Measurements from ENCODE around the gene CIB4. TPM values are rescaled to one million over a fixed set of nuclear protein-coding genes. Genes with fewer than 3 reads are reported as not detected.

CIB4 gene
- total and polyA plus RNA-seq, 7 donors: not detected

DNA sequence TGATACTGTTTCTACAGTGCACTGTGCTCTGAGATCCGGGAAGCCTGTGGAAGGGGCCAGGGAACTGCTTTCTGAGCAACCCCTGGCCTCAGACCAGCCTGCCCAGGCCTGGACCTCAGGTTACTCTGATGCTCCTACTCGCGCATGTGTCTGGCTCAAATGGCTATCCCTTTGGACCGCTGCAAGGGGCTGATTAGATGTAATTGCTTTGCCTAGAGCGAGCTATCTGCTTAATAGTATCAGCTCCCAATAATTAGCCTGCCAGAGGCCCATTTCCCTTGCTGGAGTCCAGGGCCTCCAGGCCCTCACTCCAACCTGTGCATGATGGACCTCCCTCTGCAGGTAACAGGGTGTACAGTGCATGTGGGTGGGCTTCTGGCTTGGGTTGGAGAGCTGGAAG lies 44.2 kb upstream of the CIB4 start:
- ATAC-seq (no peak), DNase-seq (no peak)
- no peak overlapping the region for H3K4me3 ChIP-seq
- H3K27me3 ChIP-seq (ENCODE audit: insufficient read depth in 3 of 3, low read length in 2 of 3): peaks cover 0 to 10% (median 3%) of the 10 kb centered on the region in 3 donors
- H3K4me1 ChIP-seq: no peaks in the 10 kb centered on the region
- TF ChIP-seq, protein P1, sequence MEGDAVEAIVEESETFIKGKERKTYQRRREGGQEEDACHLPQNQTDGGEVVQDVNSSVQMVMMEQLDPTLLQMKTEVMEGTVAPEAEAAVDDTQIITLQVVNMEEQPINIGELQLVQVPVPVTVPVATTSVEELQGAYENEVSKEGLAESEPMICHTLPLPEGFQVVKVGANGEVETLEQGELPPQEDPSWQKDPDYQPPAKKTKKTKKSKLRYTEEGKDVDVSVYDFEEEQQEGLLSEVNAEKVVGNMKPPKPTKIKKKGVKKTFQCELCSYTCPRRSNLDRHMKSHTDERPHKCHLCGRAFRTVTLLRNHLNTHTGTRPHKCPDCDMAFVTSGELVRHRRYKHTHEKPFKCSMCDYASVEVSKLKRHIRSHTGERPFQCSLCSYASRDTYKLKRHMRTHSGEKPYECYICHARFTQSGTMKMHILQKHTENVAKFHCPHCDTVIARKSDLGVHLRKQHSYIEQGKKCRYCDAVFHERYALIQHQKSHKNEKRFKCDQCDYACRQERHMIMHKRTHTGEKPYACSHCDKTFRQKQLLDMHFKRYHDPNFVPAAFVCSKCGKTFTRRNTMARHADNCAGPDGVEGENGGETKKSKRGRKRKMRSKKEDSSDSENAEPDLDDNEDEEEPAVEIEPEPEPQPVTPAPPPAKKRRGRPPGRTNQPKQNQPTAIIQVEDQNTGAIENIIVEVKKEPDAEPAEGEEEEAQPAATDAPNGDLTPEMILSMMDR (IDR thresholded peaks at IDR 0.05): no peak
- WGBS, 3 donors: 74 to 82% (median 77%) methylated on average over 5 of the region's 5 CpGs
- intact Hi-C loops (cut with DNase I): no loop called here
- no peaks in the 10 kb centered on the region for H3K9me3 ChIP-seq
- no peak overlapping the region for H3K27ac ChIP-seq
- no peaks in the 10 kb centered on the region for H3K36me3 ChIP-seq (ENCODE audit: insufficient read depth in 1 of 2, low read depth in 1 of 2)

DNA sequence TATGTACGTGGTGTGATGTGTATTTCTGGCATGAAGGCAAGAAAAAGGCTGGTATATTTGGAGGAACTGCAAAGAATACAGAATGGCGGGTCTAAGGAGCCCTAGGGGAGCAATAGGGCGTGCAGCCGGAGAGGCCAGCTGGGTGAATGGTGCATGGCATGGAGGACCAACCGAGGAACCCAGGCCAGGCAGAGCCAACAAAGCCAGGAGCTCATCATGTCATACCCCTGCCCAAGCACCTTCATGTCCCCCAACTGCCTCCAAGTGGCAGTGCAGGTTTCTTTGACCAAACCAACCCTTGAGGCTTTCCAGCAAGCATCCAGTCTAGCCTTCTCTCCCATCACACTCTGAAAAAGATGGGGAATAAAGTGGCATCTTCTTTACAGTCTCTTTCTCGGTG lies 42.4 kb upstream of the CIB4 start:
- TF ChIP-seq, protein P1 (IDR thresholded peaks at IDR 0.05): no peak
- no peak overlapping the region for H3K4me3 ChIP-seq
- no peak for DNase-seq
- H3K27ac ChIP-seq: no peak overlapping the region
- no peaks in the 10 kb centered on the region for H3K4me1 ChIP-seq
- no peaks in the 10 kb centered on the region for H3K36me3 ChIP-seq (ENCODE audit: insufficient read depth in 1 of 2, low read depth in 1 of 2)
- intact Hi-C loops (cut with DNase I): no loop called here
- H3K9me3 ChIP-seq: no peaks in the 10 kb centered on the region
- 86 to 90% (median 86%) methylated on average over 6 of the region's 6 CpGs for WGBS, 3 donors
- ATAC-seq: no peak
- H3K27me3 ChIP-seq (ENCODE audit: insufficient read depth in 3 of 3, low read length in 2 of 3): peaks cover 0 to 3% (median 3%) of the 10 kb centered on the region in 3 donors

DNA sequence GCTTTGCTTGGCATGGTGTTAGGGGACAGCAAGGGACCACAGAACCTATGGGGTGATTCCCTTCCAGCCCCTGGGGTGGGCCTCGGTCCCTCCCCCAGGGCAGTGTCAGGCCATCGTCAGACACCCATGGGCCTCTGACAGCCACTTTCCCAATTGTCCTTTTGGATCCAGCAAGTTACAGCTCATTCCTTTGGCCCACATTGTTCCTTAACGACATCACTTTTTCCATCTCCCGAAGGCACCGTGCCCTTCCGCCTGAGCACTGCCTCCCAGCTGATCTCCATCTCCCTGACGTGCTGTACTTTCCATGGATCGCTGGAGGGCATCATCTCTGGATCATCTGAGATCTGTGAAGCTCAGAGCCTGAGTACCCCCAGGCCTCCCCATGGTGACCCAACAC lies 41.0 kb upstream of the CIB4 start:
- no peaks in the 10 kb centered on the region for H3K4me1 ChIP-seq
- H3K27ac ChIP-seq: no peak overlapping the region
- no peak for ATAC-seq
- TF ChIP-seq, protein P1 (IDR thresholded peaks at IDR 0.05): no peak
- intact Hi-C loops (cut with DNase I): no loop called here
- WGBS, 3 donors: 49 to 54% (median 51%) methylated on average over 8 of the region's 8 CpGs
- H3K36me3 ChIP-seq (ENCODE audit: insufficient read depth in 1 of 2, low read depth in 1 of 2): no peaks in the 10 kb centered on the region
- DNase-seq: no peak
- no peaks in the 10 kb centered on the region for H3K9me3 ChIP-seq
- H3K27me3 ChIP-seq (ENCODE audit: insufficient read depth in 3 of 3, low read length in 2 of 3): peaks cover 0 to 8% (median 3%) of the 10 kb centered on the region in 3 donors
- no peak overlapping the region for H3K4me3 ChIP-seq

DNA sequence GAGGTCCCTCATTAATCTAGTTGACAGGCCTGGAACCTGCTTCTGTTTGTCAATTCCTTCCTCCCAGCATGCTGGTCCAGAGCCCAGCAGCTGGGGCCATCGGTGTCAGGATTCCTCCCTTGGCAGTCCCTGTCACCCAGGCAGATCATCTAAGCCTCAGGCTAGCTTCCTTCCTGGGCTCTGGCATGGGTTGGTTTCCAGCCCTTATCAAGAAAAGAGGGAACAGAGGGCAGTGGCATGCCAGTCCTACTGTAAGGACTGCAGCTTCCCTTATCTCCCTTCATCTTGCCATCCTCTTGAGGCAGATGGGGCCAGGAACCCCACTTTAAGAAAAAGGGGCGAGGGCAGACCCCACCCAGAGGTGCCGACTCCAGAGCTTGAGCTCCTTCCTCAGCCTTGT lies 40.5 kb upstream of the CIB4 start:
- Histone ChIP-seq H3K4me3 (no peak overlapping the region), H3K9me3 (no peaks in the 10 kb centered on the region), H3K27ac (no peak overlapping the region), H3K27me3 (ENCODE audit: insufficient read depth in 3 of 3, low read length in 2 of 3) (peaks cover 0 to 8% (median 3%) of the 10 kb centered on the region in 3 donors), H3K36me3 (ENCODE audit: insufficient read depth in 1 of 2, low read depth in 1 of 2) (no peaks in the 10 kb centered on the region), H3K4me1 (no peaks in the 10 kb centered on the region)
- intact Hi-C loops (cut with DNase I): no loop called here
- no peak for ATAC-seq
- TF ChIP-seq, protein P1 (IDR thresholded peaks at IDR 0.05): no peak
- 61 to 66% (median 63%) methylated on average over 3 of the region's 3 CpGs for WGBS, 3 donors
- no peak for DNase-seq

DNA sequence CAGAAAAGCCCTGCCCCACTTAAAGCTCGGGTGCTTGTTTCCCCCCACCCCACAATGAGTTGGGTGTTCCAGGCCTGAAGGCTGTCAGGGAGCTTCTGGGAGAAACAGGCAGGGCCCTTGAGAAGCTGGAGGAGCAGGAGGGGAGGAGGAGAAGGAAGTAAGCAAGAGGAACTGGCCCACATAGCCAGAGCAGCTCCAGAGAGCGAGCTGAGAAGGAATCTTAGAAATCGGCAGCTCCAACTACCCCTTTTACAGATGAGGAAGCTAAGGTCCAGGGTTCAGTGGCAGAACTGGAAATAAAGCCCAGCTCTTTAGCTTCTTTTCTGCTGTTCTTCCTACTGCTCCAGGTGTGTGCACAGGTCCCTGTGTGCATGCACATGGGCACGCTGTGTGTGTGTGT lies 38.7 kb upstream of the CIB4 start:
- no peaks in the 10 kb centered on the region for H3K9me3 ChIP-seq
- no peak overlapping the region for H3K4me3 ChIP-seq
- no peaks in the 10 kb centered on the region for H3K4me1 ChIP-seq
- TF ChIP-seq, protein P1 (IDR thresholded peaks at IDR 0.05): no peak
- H3K36me3 ChIP-seq (ENCODE audit: insufficient read depth in 1 of 2, low read depth in 1 of 2): no peaks in the 10 kb centered on the region
- peaks cover 0 to 6% (median 0%) of the 10 kb centered on the region in 3 donors for H3K27me3 ChIP-seq (ENCODE audit: insufficient read depth in 3 of 3, low read length in 2 of 3)
- no peak for DNase-seq
- intact Hi-C loops (cut with DNase I): no loop called here
- no peak overlapping the region for H3K27ac ChIP-seq
- 72 to 84% (median 79%) methylated on average over 4 of the region's 4 CpGs for WGBS, 3 donors
- no peak for ATAC-seq

Measured in psoas muscle (tissue), 8 donors.